C1 segment of cervical spinal cord (tissue), 14 donors: ENCODE measurements around the gene FBXL15.
A peak's percentile ranks its signal among the peaks of the same experiment; 100 is the strongest.
"Not testable (repeated sequence)": the region's sequence is repeated elsewhere in the genome, so short reads cannot be mapped to it uniquely, and the experiment has no call there.

Experiments used
- DNase-seq, 14 donors: peaks; one replicate each; lab custom pipeline; 2025; lab: John Stamatoyannopoulos, UW

Gene FBXL15

GRCh38 chr10:102431452-102432124 is 11.0 kb downstream of the FBXL15 start:
- DNase-seq, result no peak

GRCh38 chr10:102432162-102432950 is 11.7 kb downstream of the FBXL15 start, which contains the start of gene CUEDC2:
TSS of gene CUEDC2 (minus strand) at chr10:102432574. CDS start at chr10:102425188, 7,386 bp downstream.
- peak; percentile 51 to 96 (median 92) for DNase-seq

GRCh38 chr10:102433619-102434046 is 13.0 kb downstream of the FBXL15 start:
- DNase-seq, result peak in 1 of 14 donors; percentile 29

- peak in 1 of 14 donors; percentile 34 for DNase-seq
Measured at GRCh38 chr10:102434394-102435132, 13.9 kb downstream of the FBXL15 start.

- DNase-seq, result no peak
Measured at GRCh38 chr10:102435133-102435497, 14.5 kb downstream of the FBXL15 start.

- DNase-seq, result peak in 4 of 14 donors; percentile 10 to 30 (median 12)
Measured at GRCh38 chr10:102435529-102436233, 15.0 kb downstream of the FBXL15 start.

- DNase-seq, result no peak
Measured at GRCh38 chr10:102436312-102436711, 15.7 kb downstream of the FBXL15 start.

- no peak for DNase-seq
Measured at GRCh38 chr10:102437515-102437914, 16.9 kb downstream of the FBXL15 start.

- DNase-seq, result no peak
Measured at GRCh38 chr10:102438374-102438773, 17.7 kb downstream of the FBXL15 start.

GRCh38 chr10:102444851-102445250 is 24.2 kb downstream of the FBXL15 start:
- no peak for DNase-seq

- DNase-seq, result peak in 3 of 14 donors; percentile 35 to 85 (median 35)
Measured at GRCh38 chr10:102449321-102450123, 28.9 kb downstream of the FBXL15 start.

GRCh38 chr10:102450124-102450373 is 29.4 kb downstream of the FBXL15 start:
- no peak for DNase-seq

GRCh38 chr10:102450374-102451104 is 29.9 kb downstream of the FBXL15 start:
- DNase-seq, result peak in 12 of 14 donors; percentile 28 to 87 (median 60)

GRCh38 chr10:102451105-102451969 is 30.7 kb downstream of the FBXL15 start, which contains the start of gene C10orf95:
TSS of gene C10orf95 (minus strand) at chr10:102451543. CDS start at chr10:102451093, 450 bp downstream.
- DNase-seq, result peak in 4 of 14 donors; percentile 21 to 68 (median 48)

GRCh38 chr10:102452672-102453340 is 32.2 kb downstream of the FBXL15 start:
- peak in 9 of 14 donors; percentile 13 to 57 (median 31) for DNase-seq

GRCh38 chr10:102453502-102453901 is 32.9 kb downstream of the FBXL15 start:
- no peak for DNase-seq

- DNase-seq, result not testable (repeated sequence)
Measured at GRCh38 chr10:102454662-102455487, 34.2 kb downstream of the FBXL15 start.
